Measurements from ENCODE around the gene FBXL16.
"Not testable (repeated sequence)": the region's sequence is repeated elsewhere in the genome, so short reads cannot be mapped to it uniquely, and the experiment has no call there.

Gene FBXL16

GRCh38 chr16:693766-694165 is 11.8 kb downstream of the FBXL16 start:
- H3K27me3 ChIP-seq: peaks cover 82% of the 10 kb centered on the region
- H3K27ac ChIP-seq: no peak overlapping the region

GRCh38 chr16:693364-693763 is 12.2 kb downstream of the FBXL16 start:
- peaks cover 18 to 31% of the 10 kb centered on the region in 2 experiments for H3K4me1 ChIP-seq (ENCODE audit: control insufficient read depth in 1 of 2, insufficient read depth in 1 of 2, low read depth in 1 of 2, low read length in 1 of 2)
- H3K9me3 ChIP-seq: no peaks in the 10 kb centered on the region
- no peak overlapping the region for H3K4me3 ChIP-seq (ENCODE audit: low read depth in 1 of 2, low read length in 1 of 2)
- no peaks in the 10 kb centered on the region for H3K36me3 ChIP-seq
- TF ChIP-seq, protein P1, sequence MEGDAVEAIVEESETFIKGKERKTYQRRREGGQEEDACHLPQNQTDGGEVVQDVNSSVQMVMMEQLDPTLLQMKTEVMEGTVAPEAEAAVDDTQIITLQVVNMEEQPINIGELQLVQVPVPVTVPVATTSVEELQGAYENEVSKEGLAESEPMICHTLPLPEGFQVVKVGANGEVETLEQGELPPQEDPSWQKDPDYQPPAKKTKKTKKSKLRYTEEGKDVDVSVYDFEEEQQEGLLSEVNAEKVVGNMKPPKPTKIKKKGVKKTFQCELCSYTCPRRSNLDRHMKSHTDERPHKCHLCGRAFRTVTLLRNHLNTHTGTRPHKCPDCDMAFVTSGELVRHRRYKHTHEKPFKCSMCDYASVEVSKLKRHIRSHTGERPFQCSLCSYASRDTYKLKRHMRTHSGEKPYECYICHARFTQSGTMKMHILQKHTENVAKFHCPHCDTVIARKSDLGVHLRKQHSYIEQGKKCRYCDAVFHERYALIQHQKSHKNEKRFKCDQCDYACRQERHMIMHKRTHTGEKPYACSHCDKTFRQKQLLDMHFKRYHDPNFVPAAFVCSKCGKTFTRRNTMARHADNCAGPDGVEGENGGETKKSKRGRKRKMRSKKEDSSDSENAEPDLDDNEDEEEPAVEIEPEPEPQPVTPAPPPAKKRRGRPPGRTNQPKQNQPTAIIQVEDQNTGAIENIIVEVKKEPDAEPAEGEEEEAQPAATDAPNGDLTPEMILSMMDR (IDR thresholded peaks at IDR 0.05): no peak
- peaks cover 78% of the 10 kb centered on the region for H3K27me3 ChIP-seq
- H3K27ac ChIP-seq: no peak overlapping the region

More at GRCh38 chr16:693766-694165, 11.8 kb downstream of the FBXL16 start:
- no peak overlapping the region for H3K4me3 ChIP-seq (ENCODE audit: low read depth in 1 of 2, low read length in 1 of 2)
- no peaks in the 10 kb centered on the region for H3K9me3 ChIP-seq
- TF ChIP-seq, protein P1 (IDR thresholded peaks at IDR 0.05): no peak
- peaks cover 18 to 31% of the 10 kb centered on the region in 2 experiments for H3K4me1 ChIP-seq (ENCODE audit: control insufficient read depth in 1 of 2, insufficient read depth in 1 of 2, low read depth in 1 of 2, low read length in 1 of 2)
- H3K36me3 ChIP-seq: no peaks in the 10 kb centered on the region

DNA sequence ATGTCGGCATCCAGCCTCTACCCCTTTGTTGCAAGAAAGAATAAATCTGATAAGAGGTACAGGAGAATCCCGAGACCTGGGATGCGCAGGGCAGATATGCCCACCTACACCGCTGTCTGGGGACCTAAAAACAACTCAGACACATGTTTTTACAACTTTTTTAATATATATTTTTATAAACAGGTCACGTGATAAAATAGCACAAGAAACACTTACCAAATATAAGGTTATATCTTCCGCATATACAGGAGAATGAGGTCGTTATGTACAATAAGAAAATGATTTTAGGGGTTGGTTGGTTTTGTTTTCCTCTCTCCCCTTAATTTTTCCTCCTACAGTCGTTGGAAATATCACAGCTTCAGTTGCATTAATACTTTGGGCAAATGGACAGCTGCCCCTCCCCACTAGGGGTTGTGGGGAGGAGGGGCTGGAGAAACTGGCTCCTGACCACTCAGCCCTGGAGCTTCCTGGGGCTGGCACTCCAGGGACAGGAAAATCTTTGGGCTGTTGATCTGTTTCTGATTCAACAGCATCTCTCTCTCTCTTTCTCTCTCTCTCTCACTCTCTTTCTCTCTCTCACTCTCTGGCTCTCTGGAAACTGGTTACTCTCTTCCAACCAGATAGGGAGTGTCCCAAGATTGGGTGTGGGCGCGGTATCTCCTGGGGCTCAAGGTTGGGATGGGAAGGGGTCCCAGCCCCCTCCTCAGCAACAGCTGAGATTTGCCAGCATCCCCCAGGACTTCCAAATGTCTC is 13.1 kb downstream of the FBXL16 start:
- Histone ChIP-seq H3K9me3 (no peaks in the 10 kb centered on the region), H3K4me1 (ENCODE audit: control insufficient read depth in 1 of 2, insufficient read depth in 1 of 2, low read depth in 1 of 2, low read length in 1 of 2) (peaks cover 18 to 31% of the 10 kb centered on the region in 2 experiments), H3K27me3 (peaks cover 70% of the 10 kb centered on the region), H3K4me3 (ENCODE audit: low read depth in 1 of 2, low read length in 1 of 2) (no peak overlapping the region), H3K36me3 (no peaks in the 10 kb centered on the region), H3K27ac (no peak overlapping the region)
- TF ChIP-seq, protein P1 (IDR thresholded peaks at IDR 0.05): no peak

GRCh38 chr16:691242-691641 is 14.4 kb downstream of the FBXL16 start:
- H3K4me1 ChIP-seq (ENCODE audit: control insufficient read depth in 1 of 2, insufficient read depth in 1 of 2, low read depth in 1 of 2, low read length in 1 of 2): peaks cover 18 to 31% of the 10 kb centered on the region in 2 experiments
- H3K36me3 ChIP-seq; H3K27ac ChIP-seq; H3K4me3 ChIP-seq (ENCODE audit: low read depth in 1 of 2, low read length in 1 of 2); H3K9me3 ChIP-seq: not testable (repeated sequence)
- H3K27me3 ChIP-seq: peaks cover 57% of the 10 kb centered on the region

DNA sequence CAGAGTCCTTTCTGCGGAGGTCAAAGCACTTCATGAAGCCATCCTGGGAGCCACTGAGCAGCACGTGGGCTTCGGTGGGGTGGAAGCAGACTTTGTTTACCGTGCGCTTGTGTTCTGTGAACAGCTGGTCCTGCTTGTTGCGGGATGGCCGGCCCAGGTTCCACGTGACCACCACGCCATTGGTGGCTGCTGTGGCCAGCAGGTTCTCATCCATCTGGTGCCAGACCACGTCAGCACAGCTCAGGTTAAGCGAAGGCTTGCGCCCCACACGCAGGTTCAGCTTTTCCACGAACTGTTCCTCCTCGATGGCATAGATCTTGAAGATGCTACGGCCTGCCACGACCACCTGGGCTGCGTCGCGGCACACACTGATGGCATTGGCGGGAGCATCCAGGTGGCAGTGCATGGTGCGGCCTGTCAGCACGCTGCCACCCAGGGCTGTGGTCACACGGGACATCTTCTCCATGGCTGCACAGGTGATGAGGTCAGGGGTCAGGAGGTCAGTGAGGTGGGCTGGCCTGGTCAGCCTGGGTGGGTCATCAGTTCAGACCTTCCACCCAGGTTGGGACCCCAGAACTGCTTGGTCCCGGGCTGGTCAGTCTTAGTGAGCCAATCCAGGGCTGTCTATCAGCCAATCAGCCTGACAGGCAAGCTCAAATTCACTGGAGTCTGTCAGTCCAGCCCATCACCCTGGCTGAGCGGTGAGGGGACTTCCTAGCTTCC is 16.3 kb downstream of the FBXL16 start:
- Histone ChIP-seq H3K27ac (peak overlapping the region; percentile 80), H3K4me3 (ENCODE audit: low read depth in 1 of 2, low read length in 1 of 2) (peak overlapping the region; percentile 76 to 85), H3K4me1 (ENCODE audit: control insufficient read depth in 1 of 2, insufficient read depth in 1 of 2, low read depth in 1 of 2, low read length in 1 of 2) (peaks cover 17 to 30% of the 10 kb centered on the region in 2 experiments), H3K36me3 (peaks cover 6% of the 10 kb centered on the region), H3K9me3 (no peaks in the 10 kb centered on the region), H3K27me3 (peaks cover 38% of the 10 kb centered on the region)
- TF ChIP-seq, protein P1 (IDR thresholded peaks at IDR 0.05): no peak

GRCh38 chr16:687499-687898 is 18.1 kb downstream of the FBXL16 start:
- peaks cover 10% of the 10 kb centered on the region for H3K36me3 ChIP-seq
- TF ChIP-seq, protein P1 (IDR thresholded peaks at IDR 0.05): no peak
- H3K4me1 ChIP-seq (ENCODE audit: control insufficient read depth in 1 of 2, insufficient read depth in 1 of 2, low read depth in 1 of 2, low read length in 1 of 2): peaks cover 27 to 37% of the 10 kb centered on the region in 2 experiments
- no peak overlapping the region for H3K4me3 ChIP-seq (ENCODE audit: low read depth in 1 of 2, low read length in 1 of 2)
- no peaks in the 10 kb centered on the region for H3K9me3 ChIP-seq
- H3K27ac ChIP-seq: no peak overlapping the region
- H3K27me3 ChIP-seq: peaks cover 19% of the 10 kb centered on the region
